HEK293 (cell line): Measurements from ENCODE around the gene RAET1G.

Experiments used
- HOXC10 ChIP-seq: sonication (generic); formaldehyde crosslinking; IDR thresholded peaks from 2 replicates; pipeline ENCODE4 v1.8.1; 2023; ENCODE audit warnings: mild to moderate bottlenecking, missing genetic modification reagents
- KLF10 ChIP-seq: fragments of 450-650 bp; IDR thresholded peaks from 2 replicates; pipeline ENCODE4 v1.5.1; 2018; ENCODE audit warnings: missing biosample characterization, mild to moderate bottlenecking, missing genetic modification characterization
- MYNN ChIP-seq: fragments of 450-650 bp; formaldehyde crosslinking; IDR thresholded peaks from 2 replicates; pipeline ENCODE4 v1.5.1; 2016; ENCODE audit warnings: missing biosample characterization, missing genetic modification characterization, borderline replicate concordance
- SETDB1 ChIP-seq: IDR thresholded peaks from one replicate; pipeline ENCODE4 v1.6.1; 2017; ENCODE audit warnings: mild to moderate bottlenecking, low read length, moderate library complexity, mixed read lengths; ENCODE audit not compliant: insufficient read length
- ZBTB20 ChIP-seq: fragments of 450-650 bp; formaldehyde crosslinking; IDR thresholded peaks from 2 replicates; pipeline ENCODE4 v1.5.1; 2016; ENCODE audit warnings: missing biosample characterization, missing genetic modification characterization
- ZFHX2 ChIP-seq: fragments of 450-650 bp; formaldehyde crosslinking; conservative IDR thresholded peaks from 2 replicates; pipeline ENCODE4 v1.5.1; 2016; ENCODE audit warnings: missing biosample characterization, missing genetic modification characterization
- ZFP69B ChIP-seq: fragments of 450-650 bp; formaldehyde crosslinking; IDR thresholded peaks from 2 replicates; pipeline ENCODE4 v1.5.1; 2016; ENCODE audit warnings: missing biosample characterization, missing genetic modification characterization
- ZNF112 ChIP-seq: fragments of 450-650 bp; formaldehyde crosslinking; IDR thresholded peaks from 2 replicates; pipeline ENCODE4 v1.5.0; 2017; ENCODE audit warnings: missing biosample characterization, missing genetic modification characterization
- ZNF146 ChIP-seq: fragments of 450-650 bp; formaldehyde crosslinking; IDR thresholded peaks from 2 replicates; pipeline ENCODE4 v1.5.1; 2016; ENCODE audit warnings: missing biosample characterization, missing genetic modification characterization
- ZNF16 ChIP-seq: fragments of 450-650 bp; formaldehyde crosslinking; IDR thresholded peaks from 2 replicates; pipeline ENCODE4 v1.5.1; 2016; ENCODE audit warnings: low read depth, missing biosample characterization, missing genetic modification characterization
- ZNF169 ChIP-seq: fragments of 450-650 bp; formaldehyde crosslinking; IDR thresholded peaks from 2 replicates; pipeline ENCODE4 v1.5.1; 2016; ENCODE audit warnings: missing biosample characterization, missing genetic modification characterization
- ZNF214 ChIP-seq: fragments of 450-650 bp; formaldehyde crosslinking; IDR thresholded peaks from 2 replicates; pipeline ENCODE4 v1.5.1; 2017; ENCODE audit warnings: missing biosample characterization, mild to moderate bottlenecking, missing genetic modification characterization, borderline replicate concordance
- ZNF391 ChIP-seq: fragments of 450-650 bp; formaldehyde crosslinking; IDR thresholded peaks from 2 replicates; pipeline ENCODE4 v1.5.1; 2016; ENCODE audit warnings: low read depth, missing biosample characterization, missing genetic modification characterization, borderline replicate concordance
- ZNF426 ChIP-seq: fragments of 450-650 bp; formaldehyde crosslinking; IDR thresholded peaks from 2 replicates; pipeline ENCODE4 v1.5.1; 2017; ENCODE audit warnings: missing biosample characterization, missing genetic modification characterization, mild to moderate bottlenecking, inconsistent platforms, moderate library complexity
- ZNF610 ChIP-seq: fragments of 450-650 bp; formaldehyde crosslinking; IDR thresholded peaks from 2 replicates; pipeline ENCODE4 v1.5.1; 2016; ENCODE audit warnings: missing biosample characterization, missing genetic modification characterization, borderline replicate concordance
- ZNF624 ChIP-seq: fragments of 450-650 bp; formaldehyde crosslinking; IDR thresholded peaks from 2 replicates; pipeline ENCODE4 v1.5.1; 2017; ENCODE audit warnings: missing biosample characterization, missing genetic modification characterization
- ZNF677 ChIP-seq: fragments of 450-650 bp; IDR thresholded peaks from 2 replicates; pipeline ENCODE4 v1.5.0; 2018; ENCODE audit warnings: missing biosample characterization, mild to moderate bottlenecking, missing genetic modification characterization, moderate library complexity
- ZSCAN23 ChIP-seq: fragments of 450-650 bp; formaldehyde crosslinking; IDR thresholded peaks from 2 replicates; pipeline ENCODE4 v1.5.1; 2016; ENCODE audit warnings: missing biosample characterization, missing genetic modification characterization
- TF ChIP-seq, protein P1 (sequence below): fragments of 450-650 bp; formaldehyde crosslinking; IDR thresholded peaks from 2 replicates; pipeline ENCODE4 v1.5.1; 2016; ENCODE audit warnings: missing biosample characterization, missing genetic modification characterization
- TF ChIP-seq, protein P2 (sequence below): fragments of 450-650 bp; formaldehyde crosslinking; IDR thresholded peaks from 2 replicates; pipeline ENCODE4 v1.5.1; 2016; ENCODE audit warnings: missing biosample characterization, missing genetic modification characterization, low read depth
- TF ChIP-seq, protein P3 (sequence below): fragments of 450-650 bp; formaldehyde crosslinking; IDR thresholded peaks from 2 replicates; pipeline ENCODE4 v1.5.1; 2017; ENCODE audit warnings: missing biosample characterization, missing genetic modification characterization
- TF ChIP-seq, protein P4 (sequence below): fragments of 450-650 bp; formaldehyde crosslinking; IDR thresholded peaks from 2 replicates; pipeline ENCODE4 v1.5.1; 2016; ENCODE audit warnings: missing biosample characterization, missing genetic modification characterization
- TF ChIP-seq, protein P5 (sequence below): fragments of 450-650 bp; formaldehyde crosslinking; IDR thresholded peaks from 2 replicates; pipeline ENCODE4 v1.5.1; 2017; ENCODE audit warnings: missing biosample characterization, missing genetic modification characterization
- TF ChIP-seq, protein P6 (sequence below): fragments of 450-650 bp; formaldehyde crosslinking; IDR thresholded peaks from 2 replicates; pipeline ENCODE4 v1.5.1; 2017; ENCODE audit warnings: missing biosample characterization, missing genetic modification characterization

The RAET1G gene

DNA sequence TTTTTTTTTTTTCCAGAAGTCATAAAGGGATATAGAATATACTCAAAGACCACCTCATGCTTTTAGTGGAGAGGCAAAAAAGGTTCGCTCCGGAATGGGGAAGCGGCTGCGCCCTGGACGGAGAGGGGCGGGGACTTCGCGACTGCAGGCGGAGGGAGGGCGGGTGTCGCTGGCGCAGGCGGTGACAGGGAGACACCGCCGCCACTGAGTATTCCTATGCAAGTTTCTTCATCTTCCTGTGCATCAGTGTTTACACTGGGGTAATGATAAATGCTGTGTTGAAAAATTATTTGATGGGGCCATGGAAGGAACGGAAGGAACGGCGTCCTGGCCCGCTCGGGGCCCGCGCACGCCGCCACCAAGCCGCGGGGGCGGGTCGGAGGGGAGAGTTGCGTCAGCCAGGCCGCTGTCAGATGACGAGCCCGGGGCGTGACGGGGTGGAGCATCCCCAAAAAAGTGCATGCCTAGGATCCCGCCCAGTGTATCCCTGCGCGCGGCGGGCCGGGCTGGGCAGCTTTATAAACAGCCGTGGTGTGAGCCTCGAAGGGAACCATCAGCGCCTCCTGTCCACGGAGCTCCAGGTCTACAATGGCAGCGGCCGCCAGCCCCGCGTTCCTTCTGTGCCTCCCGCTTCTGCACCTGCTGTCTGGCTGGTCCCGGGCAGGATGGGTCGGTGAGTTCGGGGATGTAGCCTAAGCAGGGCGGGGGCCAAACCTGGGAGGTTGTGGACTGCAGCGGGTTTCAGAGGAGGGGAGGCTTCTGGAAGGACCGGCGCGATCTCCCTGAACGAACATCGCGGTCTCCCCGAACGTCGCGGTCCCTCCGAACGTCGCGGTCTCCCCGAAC lies 40.8 kb upstream of the RAET1G start, which contains the start of gene ULBP1 (continued):
- TF ChIP-seq ZNF677 (tag by site-specific recombination) (no peak), ZNF146 (peak; percentile 48; the same call in 1 of the 2 replicates), ZNF214 (no peak), ZNF391 (tag by site-specific recombination) (peak; percentile 95; the same call in 1 of the 2 replicates), ZNF610 (tag by site-specific recombination) (peak; percentile 82; the same call in 1 of the 2 replicates), KLF10 (tag by site-specific recombination) (peak; percentile 96), ZNF426 (tag by site-specific recombination) (no peak), HOXC10 (CRISPR knock-in tag) (no peak), ZNF112 (tag by site-specific recombination) (no peak), ZFP69B (peak; percentile 73), ZNF169 (peak; percentile 33; the same call in 1 of the 2 replicates), MYNN (tag by site-specific recombination) (0 out of 2 replicates have a peak, but pooled peaks have one; percentile 5), ZBTB20 (tag by site-specific recombination) (peak; percentile 67; the same call in 1 of the 2 replicates), ZFHX2 (tag by site-specific recombination) (peak; percentile 92), ZSCAN23 (no peak), ZNF624 (tag by site-specific recombination) (no peak), ZNF16 (tag by site-specific recombination) (peak; percentile 9; the same call in 1 of the 2 replicates), SETDB1 (peak; percentile 74)
- TF ChIP-seq, protein P1, sequence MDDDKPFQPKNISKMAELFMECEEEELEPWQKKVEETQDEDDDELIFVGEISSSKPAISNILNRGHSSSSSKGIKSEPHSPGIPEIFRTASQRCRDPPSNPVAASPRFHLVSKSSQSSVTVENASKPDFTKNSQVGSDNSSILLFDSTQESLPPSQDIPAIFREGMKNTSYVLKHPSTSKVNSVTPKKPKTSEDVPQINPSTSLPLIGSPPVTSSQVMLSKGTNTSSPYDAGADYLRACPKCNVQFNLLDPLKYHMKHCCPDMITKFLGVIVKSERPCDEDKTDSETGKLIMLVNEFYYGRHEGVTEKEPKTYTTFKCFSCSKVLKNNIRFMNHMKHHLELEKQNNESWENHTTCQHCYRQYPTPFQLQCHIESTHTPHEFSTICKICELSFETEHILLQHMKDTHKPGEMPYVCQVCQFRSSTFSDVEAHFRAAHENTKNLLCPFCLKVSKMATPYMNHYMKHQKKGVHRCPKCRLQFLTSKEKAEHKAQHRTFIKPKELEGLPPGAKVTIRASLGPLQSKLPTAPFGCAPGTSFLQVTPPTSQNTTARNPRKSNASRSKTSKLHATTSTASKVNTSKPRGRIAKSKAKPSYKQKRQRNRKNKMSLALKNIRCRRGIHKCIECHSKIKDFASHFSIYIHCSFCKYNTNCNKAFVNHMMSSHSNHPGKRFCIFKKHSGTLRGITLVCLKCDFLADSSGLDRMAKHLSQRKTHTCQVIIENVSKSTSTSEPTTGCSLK (tag by site-specific recombination) = no peak
- TF ChIP-seq, protein P2, sequence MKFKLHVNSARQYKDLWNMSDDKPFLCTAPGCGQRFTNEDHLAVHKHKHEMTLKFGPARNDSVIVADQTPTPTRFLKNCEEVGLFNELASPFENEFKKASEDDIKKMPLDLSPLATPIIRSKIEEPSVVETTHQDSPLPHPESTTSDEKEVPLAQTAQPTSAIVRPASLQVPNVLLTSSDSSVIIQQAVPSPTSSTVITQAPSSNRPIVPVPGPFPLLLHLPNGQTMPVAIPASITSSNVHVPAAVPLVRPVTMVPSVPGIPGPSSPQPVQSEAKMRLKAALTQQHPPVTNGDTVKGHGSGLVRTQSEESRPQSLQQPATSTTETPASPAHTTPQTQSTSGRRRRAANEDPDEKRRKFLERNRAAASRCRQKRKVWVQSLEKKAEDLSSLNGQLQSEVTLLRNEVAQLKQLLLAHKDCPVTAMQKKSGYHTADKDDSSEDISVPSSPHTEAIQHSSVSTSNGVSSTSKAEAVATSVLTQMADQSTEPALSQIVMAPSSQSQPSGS = peak; percentile 85
- TF ChIP-seq, protein P3, sequence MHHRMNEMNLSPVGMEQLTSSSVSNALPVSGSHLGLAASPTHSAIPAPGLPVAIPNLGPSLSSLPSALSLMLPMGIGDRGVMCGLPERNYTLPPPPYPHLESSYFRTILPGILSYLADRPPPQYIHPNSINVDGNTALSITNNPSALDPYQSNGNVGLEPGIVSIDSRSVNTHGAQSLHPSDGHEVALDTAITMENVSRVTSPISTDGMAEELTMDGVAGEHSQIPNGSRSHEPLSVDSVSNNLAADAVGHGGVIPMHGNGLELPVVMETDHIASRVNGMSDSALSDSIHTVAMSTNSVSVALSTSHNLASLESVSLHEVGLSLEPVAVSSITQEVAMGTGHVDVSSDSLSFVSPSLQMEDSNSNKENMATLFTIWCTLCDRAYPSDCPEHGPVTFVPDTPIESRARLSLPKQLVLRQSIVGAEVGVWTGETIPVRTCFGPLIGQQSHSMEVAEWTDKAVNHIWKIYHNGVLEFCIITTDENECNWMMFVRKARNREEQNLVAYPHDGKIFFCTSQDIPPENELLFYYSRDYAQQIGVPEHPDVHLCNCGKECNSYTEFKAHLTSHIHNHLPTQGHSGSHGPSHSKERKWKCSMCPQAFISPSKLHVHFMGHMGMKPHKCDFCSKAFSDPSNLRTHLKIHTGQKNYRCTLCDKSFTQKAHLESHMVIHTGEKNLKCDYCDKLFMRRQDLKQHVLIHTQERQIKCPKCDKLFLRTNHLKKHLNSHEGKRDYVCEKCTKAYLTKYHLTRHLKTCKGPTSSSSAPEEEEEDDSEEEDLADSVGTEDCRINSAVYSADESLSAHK (tag by site-specific recombination) = no peak
- TF ChIP-seq, protein P4, sequence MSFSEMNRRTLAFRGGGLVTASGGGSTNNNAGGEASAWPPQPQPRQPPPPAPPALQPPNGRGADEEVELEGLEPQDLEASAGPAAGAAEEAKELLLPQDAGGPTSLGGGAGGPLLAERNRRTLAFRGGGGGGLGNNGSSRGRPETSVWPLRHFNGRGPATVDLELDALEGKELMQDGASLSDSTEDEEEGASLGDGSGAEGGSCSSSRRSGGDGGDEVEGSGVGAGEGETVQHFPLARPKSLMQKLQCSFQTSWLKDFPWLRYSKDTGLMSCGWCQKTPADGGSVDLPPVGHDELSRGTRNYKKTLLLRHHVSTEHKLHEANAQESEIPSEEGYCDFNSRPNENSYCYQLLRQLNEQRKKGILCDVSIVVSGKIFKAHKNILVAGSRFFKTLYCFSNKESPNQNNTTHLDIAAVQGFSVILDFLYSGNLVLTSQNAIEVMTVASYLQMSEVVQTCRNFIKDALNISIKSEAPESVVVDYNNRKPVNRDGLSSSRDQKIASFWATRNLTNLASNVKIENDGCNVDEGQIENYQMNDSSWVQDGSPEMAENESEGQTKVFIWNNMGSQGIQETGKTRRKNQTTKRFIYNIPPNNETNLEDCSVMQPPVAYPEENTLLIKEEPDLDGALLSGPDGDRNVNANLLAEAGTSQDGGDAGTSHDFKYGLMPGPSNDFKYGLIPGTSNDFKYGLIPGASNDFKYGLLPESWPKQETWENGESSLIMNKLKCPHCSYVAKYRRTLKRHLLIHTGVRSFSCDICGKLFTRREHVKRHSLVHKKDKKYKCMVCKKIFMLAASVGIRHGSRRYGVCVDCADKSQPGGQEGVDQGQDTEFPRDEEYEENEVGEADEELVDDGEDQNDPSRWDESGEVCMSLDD (tag by site-specific recombination) = peak; percentile 93
- TF ChIP-seq, protein P5, sequence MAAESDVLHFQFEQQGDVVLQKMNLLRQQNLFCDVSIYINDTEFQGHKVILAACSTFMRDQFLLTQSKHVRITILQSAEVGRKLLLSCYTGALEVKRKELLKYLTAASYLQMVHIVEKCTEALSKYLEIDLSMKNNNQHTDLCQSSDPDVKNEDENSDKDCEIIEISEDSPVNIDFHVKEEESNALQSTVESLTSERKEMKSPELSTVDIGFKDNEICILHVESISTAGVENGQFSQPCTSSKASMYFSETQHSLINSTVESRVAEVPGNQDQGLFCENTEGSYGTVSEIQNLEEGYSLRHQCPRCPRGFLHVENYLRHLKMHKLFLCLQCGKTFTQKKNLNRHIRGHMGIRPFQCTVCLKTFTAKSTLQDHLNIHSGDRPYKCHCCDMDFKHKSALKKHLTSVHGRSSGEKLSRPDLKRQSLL (tag by site-specific recombination) = 0 out of 2 replicates have a peak, but pooled peaks have one; percentile 11
- TF ChIP-seq, protein P6, sequence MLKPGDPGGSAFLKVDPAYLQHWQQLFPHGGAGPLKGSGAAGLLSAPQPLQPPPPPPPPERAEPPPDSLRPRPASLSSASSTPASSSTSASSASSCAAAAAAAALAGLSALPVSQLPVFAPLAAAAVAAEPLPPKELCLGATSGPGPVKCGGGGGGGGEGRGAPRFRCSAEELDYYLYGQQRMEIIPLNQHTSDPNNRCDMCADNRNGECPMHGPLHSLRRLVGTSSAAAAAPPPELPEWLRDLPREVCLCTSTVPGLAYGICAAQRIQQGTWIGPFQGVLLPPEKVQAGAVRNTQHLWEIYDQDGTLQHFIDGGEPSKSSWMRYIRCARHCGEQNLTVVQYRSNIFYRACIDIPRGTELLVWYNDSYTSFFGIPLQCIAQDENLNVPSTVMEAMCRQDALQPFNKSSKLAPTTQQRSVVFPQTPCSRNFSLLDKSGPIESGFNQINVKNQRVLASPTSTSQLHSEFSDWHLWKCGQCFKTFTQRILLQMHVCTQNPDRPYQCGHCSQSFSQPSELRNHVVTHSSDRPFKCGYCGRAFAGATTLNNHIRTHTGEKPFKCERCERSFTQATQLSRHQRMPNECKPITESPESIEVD (tag by site-specific recombination) = no peak; the same call in 1 of the 2 replicates
